Germinal center (tissue), 1 donor: ENCODE results near the gene TPH1.
A peak's percentile ranks its signal among the peaks of the same experiment; 100 is the strongest.
"Not testable (repeated sequence)": the region's sequence is repeated elsewhere in the genome, so short reads cannot be mapped to it uniquely, and the experiment has no call there.

Experiments
- DNase-seq: peaks from one replicate; pipeline ENCODE4 v3.0.0; 2012; ENCODE audit warnings: mixed read lengths, low spot score

The TPH1 gene

DNA sequence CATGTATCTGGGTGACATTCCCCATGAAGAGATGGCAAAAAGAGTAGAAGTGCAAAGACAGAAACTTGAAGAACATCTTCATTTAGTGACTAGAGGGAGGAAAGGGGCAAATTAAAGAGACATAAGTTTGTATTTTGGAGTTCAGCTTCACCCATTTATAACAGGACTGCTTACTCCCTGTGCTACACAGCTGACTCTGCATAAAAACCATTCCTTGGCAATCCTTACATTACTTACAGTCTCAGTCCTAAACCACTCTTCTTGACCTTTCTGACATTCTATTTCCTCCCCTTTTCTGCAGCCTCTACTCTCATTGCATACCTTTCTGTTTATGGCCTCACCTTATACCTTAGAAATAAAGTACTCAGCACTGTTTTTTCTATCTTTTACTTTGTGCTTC, 26.4 kb downstream of the TPH1 start:
- DNase-seq = no peak

GRCh38 chr11:18016789-18017188, 29.3 kb downstream of the TPH1 start:
- DNase-seq = no peak

GRCh38 chr11:18014876-18015275, 31.2 kb downstream of the TPH1 start:
- no peak for DNase-seq

DNA sequence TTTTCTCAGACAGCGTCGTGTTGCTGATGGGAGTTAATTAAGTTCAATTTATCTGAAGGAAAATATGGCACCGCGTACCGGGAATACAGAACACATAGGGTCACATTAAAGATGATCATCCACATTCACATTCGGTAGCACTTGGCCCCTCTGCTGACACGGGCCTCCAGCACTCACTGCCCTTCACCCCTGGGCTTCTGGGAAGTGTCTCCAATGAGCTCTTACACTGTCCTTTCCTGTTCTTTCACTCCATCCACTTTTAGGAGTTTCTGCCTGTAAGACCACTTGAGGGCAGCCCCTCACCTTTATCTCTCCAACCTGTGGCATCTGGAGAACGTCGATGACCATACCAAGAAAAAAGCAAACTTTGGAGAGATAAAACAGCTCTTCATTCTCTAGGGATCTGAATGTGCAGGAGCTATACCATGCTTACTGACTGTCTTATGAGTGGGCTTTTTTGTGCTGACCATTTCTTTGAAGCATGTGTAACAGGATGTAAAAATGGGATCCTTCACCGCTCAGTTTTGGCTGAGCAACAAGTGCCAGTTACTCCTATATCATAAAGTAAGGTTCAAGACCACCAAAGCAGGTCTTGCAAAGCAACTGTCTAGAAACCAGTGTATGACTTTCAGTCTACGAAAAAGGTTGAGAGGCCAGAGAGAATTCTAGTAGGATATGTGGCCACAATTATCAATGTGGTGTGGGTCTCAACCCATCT, 32.1 kb downstream of the TPH1 start:
- no peak for DNase-seq

DNA sequence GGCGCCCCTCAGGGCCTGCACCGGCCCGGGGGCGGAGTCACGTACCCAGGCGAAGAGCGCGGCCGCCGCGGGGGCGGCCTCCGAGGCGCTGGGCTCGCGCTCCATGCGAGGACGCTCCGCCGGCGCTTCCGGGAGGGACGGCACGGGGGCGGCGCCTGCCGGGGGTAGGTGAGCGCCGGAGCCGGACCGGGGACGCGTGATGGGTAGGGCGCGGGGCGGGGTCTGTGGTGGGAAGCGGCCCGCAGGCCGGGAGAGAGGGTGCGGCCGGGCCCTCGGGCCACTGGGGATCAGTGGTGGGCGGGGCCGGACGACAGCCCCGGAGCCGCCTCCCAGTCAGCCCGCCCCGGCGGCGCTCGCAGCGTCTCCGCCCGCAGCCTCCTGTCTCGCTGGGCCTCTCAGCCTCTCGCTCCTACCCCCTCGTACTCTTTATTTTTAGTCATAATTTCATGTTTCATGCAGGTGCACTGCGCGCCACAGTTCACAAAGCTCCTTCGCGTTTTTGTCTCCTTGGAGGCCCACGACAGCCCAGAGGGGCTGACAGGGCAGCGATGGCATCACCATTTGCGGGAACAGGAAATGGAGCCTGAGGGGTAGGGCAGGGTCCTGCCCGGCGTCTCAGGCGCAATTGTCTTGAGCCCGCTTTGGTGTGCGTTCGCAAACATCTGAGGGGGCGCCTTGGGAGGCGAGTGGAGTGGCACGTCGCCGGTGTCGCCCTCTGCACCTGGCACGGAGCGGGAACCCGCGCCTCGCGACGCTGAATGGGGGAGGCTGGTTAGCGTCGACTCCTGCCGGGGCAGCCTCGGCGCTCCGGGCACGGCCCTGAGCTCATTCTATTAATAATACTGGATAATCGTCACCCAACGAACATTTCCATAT, 32.9 kb downstream of the TPH1 start, which contains the start of gene SERGEF:
SERGEF (minus strand) TSS at position 142 of the 876 bp plus-strand sequence; CDS start at position 105, 37 bp downstream.
- DNase-seq = peak; percentile 95

DNA sequence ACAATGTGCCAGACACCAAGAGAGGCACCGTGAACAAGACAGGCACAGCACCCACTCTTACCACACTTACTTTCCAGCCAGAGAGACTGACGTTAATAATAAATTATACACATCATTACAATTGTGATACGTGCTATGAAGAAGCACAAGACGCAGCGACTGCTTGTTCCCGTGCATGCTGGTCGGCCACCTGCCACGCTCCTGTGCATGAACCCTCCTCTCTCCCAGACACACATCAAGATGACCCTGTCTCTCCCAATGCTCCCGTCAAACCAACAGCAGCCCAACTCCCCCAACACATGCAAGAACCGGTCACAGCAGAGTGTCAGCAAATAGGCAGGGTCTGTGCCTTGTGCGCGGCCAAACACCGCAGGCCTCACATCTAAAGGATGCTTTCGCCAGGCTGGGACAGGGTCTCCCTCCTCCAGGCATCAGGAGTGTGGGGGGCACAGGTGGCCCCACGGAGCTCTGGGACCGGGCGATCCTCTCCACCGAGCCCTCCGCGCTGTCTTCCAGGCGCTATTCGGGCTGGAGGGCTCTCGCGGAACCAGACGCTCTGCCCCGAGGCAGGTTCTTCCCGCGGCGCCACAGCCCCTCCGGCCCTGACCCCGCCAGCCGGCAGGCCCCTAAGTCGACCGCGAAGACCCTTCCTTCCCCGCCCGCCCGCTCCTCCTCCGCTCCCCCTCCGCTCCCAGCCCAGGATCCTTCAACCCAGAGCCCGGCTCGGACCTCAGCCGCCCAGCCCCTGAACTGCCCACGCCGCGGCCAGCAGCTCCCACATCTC, 33.8 kb downstream of the TPH1 start:
- peak; percentile 24 for DNase-seq

DNA sequence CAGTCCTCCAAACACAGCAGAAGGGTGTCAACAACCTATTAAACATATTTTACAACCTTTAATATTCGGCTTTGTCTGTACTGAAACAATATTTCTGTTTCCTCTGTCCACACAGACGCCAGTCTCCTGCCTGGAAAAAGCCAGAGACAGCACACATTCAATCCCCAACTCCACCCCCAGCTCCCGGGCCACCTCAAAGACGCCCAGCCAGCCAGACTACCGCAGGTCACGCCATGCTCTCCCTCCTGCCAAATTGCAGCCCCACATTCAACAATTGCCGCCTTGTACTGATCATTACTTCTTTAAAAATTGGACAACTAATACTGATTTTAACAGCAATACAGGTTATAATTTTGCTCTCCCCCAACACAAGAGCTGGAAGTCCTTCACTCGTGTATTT, 34.4 kb downstream of the TPH1 start:
- no peak for DNase-seq

GRCh38 chr11:18010977-18011586, 35.0 kb downstream of the TPH1 start:
- no peak for DNase-seq

DNA sequence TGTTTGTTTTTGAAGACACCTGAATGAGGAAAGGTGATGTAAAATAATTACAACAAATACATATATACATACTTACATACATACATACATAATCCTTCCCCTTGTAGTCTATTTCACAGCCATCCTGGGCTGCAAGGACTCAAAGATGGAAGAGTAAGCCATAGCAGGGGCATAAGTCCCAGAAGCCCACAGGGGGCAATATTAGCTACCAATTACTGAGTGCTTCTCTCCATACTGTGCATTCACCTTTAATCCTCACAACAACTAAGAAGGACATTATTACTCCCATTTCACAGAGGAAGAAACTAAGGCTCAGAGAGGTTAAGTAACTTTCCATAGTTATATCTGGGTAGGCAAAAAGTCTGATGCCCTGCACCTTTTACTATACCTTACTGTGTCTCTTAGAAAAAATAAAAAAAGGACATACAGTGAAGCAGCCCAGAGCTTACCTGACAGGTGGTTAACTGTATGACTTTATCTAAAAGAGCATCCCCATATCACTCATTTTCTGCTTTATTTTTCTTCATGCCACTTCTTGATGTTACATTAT, 35.9 kb downstream of the TPH1 start:
- DNase-seq = no peak

GRCh38 chr11:18005376-18006129, 40.5 kb downstream of the TPH1 start:
- no peak for DNase-seq

DNA sequence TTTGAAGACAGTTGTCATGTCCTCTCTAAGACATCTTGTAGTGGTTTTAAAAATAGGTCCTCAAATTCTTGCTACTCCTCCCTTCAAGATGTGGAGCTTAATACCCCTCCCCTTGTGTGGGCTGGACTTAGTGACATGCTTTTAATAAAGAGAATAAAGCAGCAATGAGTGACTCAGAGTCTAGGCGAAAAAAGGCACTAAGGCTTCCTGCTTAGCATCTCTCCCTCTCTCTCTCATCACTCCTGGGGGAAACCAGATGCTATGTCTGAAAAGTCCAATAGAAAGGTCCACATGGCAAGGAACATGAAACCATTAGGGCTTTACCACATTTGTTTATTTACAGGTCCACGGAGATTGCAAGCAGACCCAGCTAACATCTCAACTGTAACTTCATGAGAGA, 44.9 kb downstream of the TPH1 start:
- no peak for DNase-seq

DNA sequence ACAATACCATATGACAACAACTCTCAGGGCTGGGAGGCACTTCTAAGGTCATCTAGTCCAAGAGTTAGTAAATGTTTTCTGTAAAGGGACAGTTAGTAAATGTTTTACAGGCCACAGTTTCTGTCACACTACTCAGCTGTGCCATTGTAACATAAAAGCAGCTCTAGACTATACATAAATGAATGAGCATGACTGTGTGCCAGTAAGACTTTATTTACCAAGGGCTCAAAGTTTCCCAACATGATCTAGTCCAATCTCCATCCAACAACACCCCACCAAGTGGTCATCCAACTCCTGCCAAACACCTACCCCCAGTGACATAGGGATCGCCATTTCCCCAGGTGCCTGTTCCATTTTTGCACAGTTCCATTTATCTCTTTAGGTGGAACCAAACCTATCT, 45.3 kb downstream of the TPH1 start:
- no peak for DNase-seq

DNA sequence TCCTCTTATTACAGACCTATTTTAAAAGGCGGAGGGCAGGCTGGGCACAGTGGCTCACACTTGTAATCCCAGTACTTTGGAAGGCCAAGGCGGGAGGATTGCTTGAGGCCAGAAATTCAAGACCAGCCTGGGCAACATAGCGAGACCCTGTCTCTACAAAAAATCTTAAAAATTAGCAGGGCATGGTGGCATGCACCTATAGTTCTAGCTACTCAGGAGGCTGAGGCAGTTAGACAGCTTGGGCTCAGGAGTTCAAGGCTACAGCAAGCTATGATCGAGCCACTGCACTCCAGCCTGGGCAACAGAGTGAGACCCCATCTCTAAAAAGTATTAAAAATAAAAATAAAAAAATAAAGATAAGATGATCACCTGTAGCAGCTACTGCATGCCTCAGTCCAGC, 45.9 kb downstream of the TPH1 start:
- DNase-seq = not testable (repeated sequence)
